Measurements from ENCODE around the gene TNFRSF4. TPM values are rescaled to one million over a fixed set of nuclear protein-coding genes. Genes with fewer than 3 reads are reported as not detected.

The TNFRSF4 gene
- total and polyA plus RNA-seq, 2 of the 13 experiments (the other 11 are each of a cell fraction or from before 2014, with no cell fraction given): not detected

GRCh38 chr1:1237874-1238701 lies 24.1 kb upstream of the TNFRSF4 start (continued):
- no peak for TF ChIP-seq RNF219 (CRISPR knock-in tag; IDR thresholded peaks at IDR 0.05)
- no peak for TF ChIP-seq ZBTB44 (CRISPR knock-in tag; IDR thresholded peaks at IDR 0.05)
- no peak for TF ChIP-seq KDM1A (CRISPR knock-in tag; IDR thresholded peaks at IDR 0.05)
- no peak for TF ChIP-seq LRRFIP1 (CRISPR knock-in tag; conservative IDR thresholded peaks at IDR 0.05)
- TF ChIP-seq ZBTB7A (CRISPR knock-in tag; IDR thresholded peaks at IDR 0.05): peak; percentile 98
- TF ChIP-seq CEBPG (CRISPR knock-in tag; IDR thresholded peaks at IDR 0.05): peak; percentile 77
- TF ChIP-seq ZNF253 (CRISPR knock-in tag; IDR thresholded peaks at IDR 0.05; ENCODE audit: borderline replicate concordance): no peak
- TF ChIP-seq HDAC1 (CRISPR knock-in tag; IDR thresholded peaks at IDR 0.05): peak; percentile 61
- peak; percentile 95 for TF ChIP-seq ZBTB7B (CRISPR knock-in tag; IDR thresholded peaks at IDR 0.05)
- TF ChIP-seq RFX3 (CRISPR knock-in tag; IDR thresholded peaks at IDR 0.05): no peak
- no peak for TF ChIP-seq HDAC6 (IDR thresholded peaks at IDR 0.05; ENCODE audit: low read depth, low read length)
- TF ChIP-seq IKZF1 (IDR thresholded peaks at IDR 0.05): no peak
- TF ChIP-seq GTF3A (CRISPR knock-in tag; conservative IDR thresholded peaks at IDR 0.05): no peak
- TF ChIP-seq TFDP2 (CRISPR knock-in tag; IDR thresholded peaks at IDR 0.05): 0 out of 2 replicates have a peak, but pooled peaks have one; percentile 17
- 0 out of 2 replicates have a peak, but pooled peaks have one; percentile 53 for TF ChIP-seq ZNF33A (CRISPR knock-in tag; IDR thresholded peaks at IDR 0.05; ENCODE audit: borderline replicate concordance)
- TF ChIP-seq ZMYM4 (CRISPR knock-in tag; IDR thresholded peaks at IDR 0.05): peak; percentile 49; the same call in 1 of the 2 replicates
- TF ChIP-seq ASH2L (IDR thresholded peaks at IDR 0.05; ENCODE audit: insufficient read length, low read depth, low read length): no peak
- TF ChIP-seq ZNF280D (CRISPR knock-in tag; IDR thresholded peaks at IDR 0.05): no peak
- no peak for TF ChIP-seq ZNF577 (CRISPR knock-in tag; IDR thresholded peaks at IDR 0.05; ENCODE audit: borderline replicate concordance, low read depth)
